SK-N-SH (cell line): ENCODE measurements around the gene MRPS34. TPM values are rescaled to one million over a fixed set of nuclear protein-coding genes. Genes with fewer than 3 reads are reported as not detected.

ENCODE experiments used
- CTCF ChIA-PET: fragments of 300-600, 350-600 bp; formaldehyde crosslinking; extraction: SDS; loops from one replicate; lab custom pipeline; 2021; lab: Yijun Ruan, JAX
- POLR2A ChIA-PET: fragments of 350-600 bp; sonication (Branson Sonifier 250); formaldehyde crosslinking; extraction: SDS; loops from one replicate; lab custom pipeline; 2020; ENCODE audit warnings: antibody characterized with exemption, inconsistent platforms; lab: Yijun Ruan, JAX
- DNase-seq: peaks from one replicate; pipeline ENCODE4 v3.0.0; 2012
- H2AFZ ChIP-seq: fragments of 200-600 bp; sonication (generic); 2 replicates; pipeline ENCODE4 v1.8.1; 2016; ENCODE audit warnings: antibody characterized with exemption, mild to moderate bottlenecking, low read depth
- H3F3A ChIP-seq: fragments of 200-600 bp; sonication (generic); replicated peaks from 2 replicates; pipeline ENCODE3; 2016; ENCODE audit warnings: antibody characterized with exemption, mild to moderate bottlenecking; ENCODE audit not compliant: insufficient read depth
- H3K27ac ChIP-seq, 2 experiments: fragments of 200-500 bp in 1 of 2; fragments of 200-600 bp in 1 of 2; sonication (Bioruptor generic) in 1 of 2; sonication (generic), shearing (Covaris generic) in 1 of 2; 2 replicates each; pipeline versions ENCODE4 v1.5.1 to v1.6.1; 2014 to 2016; ENCODE audit warnings: low read depth in 2 of 2, inconsistent platforms in 1 of 2, low read length in 1 of 2, mild to moderate bottlenecking in 1 of 2, mixed read lengths in 1 of 2
- H3K27me3 ChIP-seq: fragments of 200-600 bp; sonication (generic), shearing (Covaris generic); 2 replicates; pipeline ENCODE4 v1.6.1; 2016; ENCODE audit warnings: mixed run types; ENCODE audit not compliant: insufficient read depth
- H3K36me3 ChIP-seq, 2 experiments: fragments of 200-500 bp in 1 of 2; fragments of 200-600 bp in 1 of 2; sonication (Bioruptor generic) in 1 of 2; sonication (generic) in 1 of 2; replicated peaks in 1 of 2; 2 replicates each; pipeline versions ENCODE3 to v1.5.1; 2014 to 2016; ENCODE audit warnings: low read length in 1 of 2, mild to moderate bottlenecking in 1 of 2; ENCODE audit not compliant: insufficient read depth in 2 of 2, control insufficient read depth in 1 of 2
- H3K4me1 ChIP-seq, 2 experiments: fragments of 200-500 bp in 1 of 2; fragments of 200-600 bp in 1 of 2; sonication (Bioruptor generic) in 1 of 2; sonication (generic), shearing (Covaris generic) in 1 of 2; 2 replicates each; pipeline versions ENCODE4 v1.5.1 to v1.6.1; 2014 to 2016; ENCODE audit warnings: low read depth in 1 of 2, low read length in 1 of 2, mixed run types in 1 of 2; ENCODE audit not compliant: insufficient read depth in 2 of 2, control insufficient read depth in 1 of 2
- H3K4me2 ChIP-seq: fragments of 200-600 bp; sonication (generic), shearing (Covaris generic); 2 replicates; pipeline ENCODE4 v1.6.1; 2017; ENCODE audit warnings: mixed run types
- H3K4me3 ChIP-seq, 2 experiments: fragments of 200-500 bp in 1 of 2; fragments of 200-600 bp in 1 of 2; sonication (Bioruptor generic) in 1 of 2; sonication (generic), shearing (Covaris generic) in 1 of 2; 2 replicates each; pipeline versions ENCODE4 v1.5.1 to v1.8.1; 2014 to 2016; ENCODE audit warnings: low read depth in 2 of 2, inconsistent platforms in 1 of 2, low read length in 1 of 2, mild to moderate bottlenecking in 1 of 2, mixed read lengths in 1 of 2, moderate library complexity in 1 of 2
- H3K79me2 ChIP-seq: fragments of 200-600 bp; sonication (generic); 2 replicates; pipeline ENCODE4 v1.8.1; 2017; ENCODE audit warnings: mild to moderate bottlenecking; ENCODE audit not compliant: insufficient read depth
- H3K9ac ChIP-seq: fragments of 200-600 bp; sonication (generic); 2 replicates; pipeline ENCODE4 v1.6.1; 2017; ENCODE audit warnings: mixed run types
- H3K9me2 ChIP-seq: fragments of 200-600 bp; sonication (generic); 2 replicates; pipeline ENCODE4 v1.6.1; 2017; ENCODE audit warnings: mixed run types
- H3K9me3 ChIP-seq: fragments of 200-600 bp; sonication (generic); 2 replicates; pipeline ENCODE4 v1.6.1; 2017; ENCODE audit warnings: mixed run types, mild to moderate bottlenecking, moderate library complexity
- H4K20me1 ChIP-seq: fragments of 200-600 bp; sonication (generic); 2 replicates; pipeline ENCODE4 v1.6.1; 2017; ENCODE audit warnings: mild to moderate bottlenecking, mixed run types; ENCODE audit not compliant: insufficient read depth
- ELF1 ChIP-seq: IDR thresholded peaks from 2 replicates; pipeline ENCODE4 v1.4.0; 2012
- FOSL2 ChIP-seq: IDR thresholded peaks from 2 replicates; pipeline ENCODE4 v1.4.0; 2012; ENCODE audit warnings: low read depth, mild to moderate bottlenecking, moderate library complexity, borderline replicate concordance
- FOXM1 ChIP-seq: IDR thresholded peaks from 2 replicates; pipeline ENCODE4 v1.4.0; 2012; ENCODE audit warnings: low read depth, mild to moderate bottlenecking
- GATA2 ChIP-seq: sonication (generic); formaldehyde crosslinking; IDR thresholded peaks from 2 replicates; pipeline ENCODE4 v1.5.0; 2020; ENCODE audit warnings: mild to moderate bottlenecking, missing genetic modification reagents
- NRF1 ChIP-seq: IDR thresholded peaks from 2 replicates; pipeline ENCODE4 v1.6.1; 2012; ENCODE audit warnings: low read depth, mild to moderate bottlenecking, low read length
- POLR2AphosphoS5 ChIP-seq: IDR thresholded peaks from 2 replicates; pipeline ENCODE4 v1.6.1; 2012; ENCODE audit warnings: low read depth, low read length
- RAD21 ChIP-seq: IDR thresholded peaks from 2 replicates; pipeline ENCODE4 v1.6.1; 2012; ENCODE audit warnings: mild to moderate bottlenecking, low read length
- RFX5 ChIP-seq: IDR thresholded peaks from 2 replicates; pipeline ENCODE4 v1.6.1; 2012; ENCODE audit warnings: mild to moderate bottlenecking, improper control_type of control experiment, low read length
- RXRA ChIP-seq: IDR thresholded peaks from 2 replicates; pipeline ENCODE4 v1.4.0; 2012; ENCODE audit warnings: low read depth, mild to moderate bottlenecking, borderline replicate concordance
- SMC3 ChIP-seq: IDR thresholded peaks from 2 replicates; pipeline ENCODE4 v1.6.1; 2012; ENCODE audit warnings: low read depth, low read length, improper control_type of control experiment
- TAF1 ChIP-seq: IDR thresholded peaks from 2 replicates; pipeline ENCODE4 v1.6.1; 2012; ENCODE audit warnings: low read depth, mild to moderate bottlenecking, low read length, moderate library complexity, borderline replicate concordance
- YY1 ChIP-seq: IDR thresholded peaks from 2 replicates; pipeline ENCODE4 v1.4.0; 2012; ENCODE audit warnings: low read depth, mild to moderate bottlenecking
- WGBS: methylation state at CpG from one replicate; pipeline ENCODE4 v1.1.6; 2017; ENCODE audit warnings: low lambda C conversion rate; 5-methylcytosine and 5-hydroxymethylcytosine counted together
- polyA plus RNA-seq, 3 experiments: library from polyadenylated mRNA; depleted of rRNA; stranded (reverse); fragments of >200 nt; gene quantifications; 2 replicates each; pipeline ENCODE4 v1.2.3, GENCODE V29; 2012
- TF ChIP-seq, protein P1 (sequence below): IDR thresholded peaks from 2 replicates; pipeline ENCODE4 v1.6.1; 2012; ENCODE audit warnings: mild to moderate bottlenecking, low read depth, low read length, moderate library complexity

The MRPS34 gene
- polyA plus RNA-seq, 1 of the 3 experiments (the other 2 are of a cell fraction) = 156 TPM

DNA sequence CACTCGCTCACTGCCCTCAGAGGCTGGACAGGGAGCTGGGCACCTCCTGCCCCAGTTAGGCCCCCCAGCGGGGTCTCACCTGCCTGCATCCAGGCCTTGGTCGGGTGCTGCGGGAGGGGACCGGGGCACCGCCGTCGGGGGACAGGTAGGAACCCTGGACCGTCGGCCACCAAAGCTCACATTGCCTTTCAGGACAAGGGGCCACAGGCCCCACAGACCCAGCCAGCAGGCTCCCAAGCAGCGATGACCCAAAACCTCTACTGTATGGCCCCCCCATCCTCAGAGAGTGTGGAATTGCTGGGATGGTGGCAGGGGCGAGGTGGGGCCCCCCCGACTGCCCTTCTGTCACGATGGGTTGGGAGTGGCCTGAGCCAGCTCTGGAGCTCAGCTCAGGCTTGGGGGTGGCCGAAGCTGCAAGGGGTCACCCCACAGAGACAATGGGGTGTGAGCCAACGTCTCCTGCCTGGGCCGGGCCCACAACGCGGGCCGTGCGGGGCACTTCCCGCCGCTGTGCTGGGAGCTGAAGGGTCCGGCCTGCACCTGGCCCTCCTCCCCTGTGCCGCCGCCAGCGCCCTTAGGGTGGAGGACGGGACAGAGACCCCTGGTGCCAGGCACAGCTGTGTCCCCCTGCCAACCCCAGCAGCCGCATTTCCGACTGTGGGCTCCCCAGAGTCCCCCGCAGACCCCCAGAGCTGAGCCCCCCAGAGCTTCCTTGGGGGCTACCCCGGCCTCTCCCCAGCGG, 20.1 kb upstream of the MRPS34 start:
- Histone ChIP-seq H3K4me1 (no peaks in the 10 kb centered on the region; a peak in 1 of 4 replicates), H3K27ac (no peak overlapping the region), H3K36me3 (peaks cover 0 to 28% of the 10 kb centered on the region in 2 experiments), H3K4me2 (no peak overlapping the region), H4K20me1 (no peaks in the 10 kb centered on the region), H3K27me3 (no peaks in the 10 kb centered on the region), H2AFZ (no peak overlapping the region), H3K9me3 (no peaks in the 10 kb centered on the region), H3K9me2 (no peaks in the 10 kb centered on the region), H3K79me2 (no peaks in the 10 kb centered on the region), H3K9ac (no peak overlapping the region), H3F3A (no peaks in the 10 kb centered on the region), H3K4me3 (no peak overlapping the region)
- ChIA-PET POLR2A (interaction anchor here (2.1 kb wide), 1 partner anchor 11 kb away, joined by 8 read pairs; the partner anchor contains the start of genes NUBP2 and SPSB3), CTCF (interaction anchor here (1.4 kb wide), 1 partner anchor 9 kb away, joined by 5 read pairs; no protein-coding TSS in a partner anchor)
- TF ChIP-seq FOXM1 = no peak
- TF ChIP-seq ELF1 = no peak
- TF ChIP-seq POLR2AphosphoS5 = no peak
- no peak for TF ChIP-seq NRF1
- no peak for TF ChIP-seq RFX5
- TF ChIP-seq RXRA = no peak
- TF ChIP-seq TAF1 = no peak
- no peak for TF ChIP-seq YY1
- no peak for TF ChIP-seq RAD21
- no peak for TF ChIP-seq FOSL2
- TF ChIP-seq SMC3 = no peak
- TF ChIP-seq, protein P1, sequence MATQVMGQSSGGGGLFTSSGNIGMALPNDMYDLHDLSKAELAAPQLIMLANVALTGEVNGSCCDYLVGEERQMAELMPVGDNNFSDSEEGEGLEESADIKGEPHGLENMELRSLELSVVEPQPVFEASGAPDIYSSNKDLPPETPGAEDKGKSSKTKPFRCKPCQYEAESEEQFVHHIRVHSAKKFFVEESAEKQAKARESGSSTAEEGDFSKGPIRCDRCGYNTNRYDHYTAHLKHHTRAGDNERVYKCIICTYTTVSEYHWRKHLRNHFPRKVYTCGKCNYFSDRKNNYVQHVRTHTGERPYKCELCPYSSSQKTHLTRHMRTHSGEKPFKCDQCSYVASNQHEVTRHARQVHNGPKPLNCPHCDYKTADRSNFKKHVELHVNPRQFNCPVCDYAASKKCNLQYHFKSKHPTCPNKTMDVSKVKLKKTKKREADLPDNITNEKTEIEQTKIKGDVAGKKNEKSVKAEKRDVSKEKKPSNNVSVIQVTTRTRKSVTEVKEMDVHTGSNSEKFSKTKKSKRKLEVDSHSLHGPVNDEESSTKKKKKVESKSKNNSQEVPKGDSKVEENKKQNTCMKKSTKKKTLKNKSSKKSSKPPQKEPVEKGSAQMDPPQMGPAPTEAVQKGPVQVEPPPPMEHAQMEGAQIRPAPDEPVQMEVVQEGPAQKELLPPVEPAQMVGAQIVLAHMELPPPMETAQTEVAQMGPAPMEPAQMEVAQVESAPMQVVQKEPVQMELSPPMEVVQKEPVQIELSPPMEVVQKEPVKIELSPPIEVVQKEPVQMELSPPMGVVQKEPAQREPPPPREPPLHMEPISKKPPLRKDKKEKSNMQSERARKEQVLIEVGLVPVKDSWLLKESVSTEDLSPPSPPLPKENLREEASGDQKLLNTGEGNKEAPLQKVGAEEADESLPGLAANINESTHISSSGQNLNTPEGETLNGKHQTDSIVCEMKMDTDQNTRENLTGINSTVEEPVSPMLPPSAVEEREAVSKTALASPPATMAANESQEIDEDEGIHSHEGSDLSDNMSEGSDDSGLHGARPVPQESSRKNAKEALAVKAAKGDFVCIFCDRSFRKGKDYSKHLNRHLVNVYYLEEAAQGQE = no peak
- TF ChIP-seq GATA2 = no peak
- DNase-seq = no peak
- no CpG with 5 or more reads among the region's 33 CpGs for WGBS
